NT2/D1 (cell line): ENCODE data around the gene NYAP1.

Experiments used
- SUZ12 ChIP-seq: IDR thresholded peaks from 2 replicates; pipeline ENCODE4 v1.6.1; 2011; ENCODE audit not compliant: insufficient read length, insufficient read depth; ENCODE audit errors: extremely low read depth
- YY1 ChIP-seq: IDR thresholded peaks from 2 replicates; pipeline ENCODE4 v1.6.1; 2011; ENCODE audit not compliant: insufficient read length, insufficient read depth
- ZNF274 ChIP-seq: IDR thresholded peaks from 2 replicates; pipeline ENCODE4 v1.6.1; 2011; ENCODE audit warnings: mild to moderate bottlenecking, low read depth, low read length

GRCh38 chr7:100483090-100483721 lies 521 bp upstream of the NYAP1 start:
- no peak for TF ChIP-seq YY1
- no peak for TF ChIP-seq SUZ12
- TF ChIP-seq ZNF274 = no peak
